ENCODE results near the gene ENO3.

The ENO3 gene

GRCh38 chr17:4994081-4994595 is 43.2 kb downstream of the ENO3 start:
- H3K36me3 ChIP-seq (ENCODE audit: control insufficient read depth, insufficient read depth, low read length), result no peaks in the 10 kb centered on the region
- no peaks in the 10 kb centered on the region for H3K27me3 ChIP-seq (ENCODE audit: control insufficient read depth, insufficient read depth, low read length)
- peaks cover 14% of the 10 kb centered on the region for H3K4me1 ChIP-seq (ENCODE audit: control insufficient read depth, insufficient read depth, low read length)
- H3K9me3 ChIP-seq (ENCODE audit: control insufficient read depth, low read length), result no peaks in the 10 kb centered on the region
- no peak overlapping the region for H3K9ac ChIP-seq (ENCODE audit: low read length)
- no peak overlapping the region for H3K4me3 ChIP-seq (ENCODE audit: low read length)

- H3K27me3 ChIP-seq (ENCODE audit: control insufficient read depth, insufficient read depth, low read length), result no peaks in the 10 kb centered on the region
Measured at GRCh38 chr17:4997302-4998026, 46.5 kb downstream of the ENO3 start, which contains the start of the genes INCA1 and KIF1C. Gene INCA1, minus strand, starts transcription at chr17:4997522. Its CDS starts 3,085 bp downstream, at chr17:4994437. Gene KIF1C, plus strand, starts transcription at chr17:4997950. Its CDS starts 2,297 bp downstream, at chr17:5000247.

GRCh38 chr17:4998027-4998731 is 47.3 kb downstream of the ENO3 start:
- H3K27me3 ChIP-seq (ENCODE audit: control insufficient read depth, insufficient read depth, low read length), result no peaks in the 10 kb centered on the region
- peaks cover 10% of the 10 kb centered on the region for H3K36me3 ChIP-seq (ENCODE audit: control insufficient read depth, insufficient read depth, low read length)
- peak overlapping the region; percentile 87 for H3K9ac ChIP-seq (ENCODE audit: low read length)
- no peaks in the 10 kb centered on the region for H3K9me3 ChIP-seq (ENCODE audit: control insufficient read depth, low read length)
- H3K4me1 ChIP-seq (ENCODE audit: control insufficient read depth, insufficient read depth, low read length), result peaks cover 27% of the 10 kb centered on the region
- peak overlapping the region; percentile 90 for H3K4me3 ChIP-seq (ENCODE audit: low read length)

More at GRCh38 chr17:4997302-4998026, 46.5 kb downstream of the ENO3 start, which contains the start of the genes INCA1 and KIF1C:
- peak within 1 kb of the TSS; percentile 87 for H3K9ac ChIP-seq (ENCODE audit: low read length)
- no peaks in the 10 kb centered on the region for H3K9me3 ChIP-seq (ENCODE audit: control insufficient read depth, low read length)
- H3K36me3 ChIP-seq (ENCODE audit: control insufficient read depth, insufficient read depth, low read length), result peaks cover 10% of the 10 kb centered on the region
- H3K4me3 ChIP-seq (ENCODE audit: low read length), result peak within 1 kb of the TSS; percentile 90
- H3K4me1 ChIP-seq (ENCODE audit: control insufficient read depth, insufficient read depth, low read length), result peaks cover 27% of the 10 kb centered on the region

GRCh38 chr17:4998732-4999429 is 48.0 kb downstream of the ENO3 start:
- Histone ChIP-seq H3K9me3 (ENCODE audit: control insufficient read depth, low read length) (no peaks in the 10 kb centered on the region), H3K9ac (ENCODE audit: low read length) (peak overlapping the region; percentile 87), H3K36me3 (ENCODE audit: control insufficient read depth, insufficient read depth, low read length) (peaks cover 10% of the 10 kb centered on the region), H3K27me3 (ENCODE audit: control insufficient read depth, insufficient read depth, low read length) (no peaks in the 10 kb centered on the region), H3K4me1 (ENCODE audit: control insufficient read depth, insufficient read depth, low read length) (peaks cover 27% of the 10 kb centered on the region), H3K4me3 (ENCODE audit: low read length) (peak overlapping the region; percentile 90)

GRCh38 chr17:4999430-5000093 is 48.6 kb downstream of the ENO3 start:
- Histone ChIP-seq H3K4me3 (ENCODE audit: low read length) (peak overlapping the region; percentile 90), H3K9me3 (ENCODE audit: control insufficient read depth, low read length) (no peaks in the 10 kb centered on the region), H3K36me3 (ENCODE audit: control insufficient read depth, insufficient read depth, low read length) (peaks cover 17% of the 10 kb centered on the region), H3K27me3 (ENCODE audit: control insufficient read depth, insufficient read depth, low read length) (no peaks in the 10 kb centered on the region), H3K9ac (ENCODE audit: low read length) (peak overlapping the region; percentile 87), H3K4me1 (ENCODE audit: control insufficient read depth, insufficient read depth, low read length) (peaks cover 27% of the 10 kb centered on the region)

GRCh38 chr17:5000237-5000639 is 49.3 kb downstream of the ENO3 start:
- Histone ChIP-seq H3K4me1 (ENCODE audit: control insufficient read depth, insufficient read depth, low read length) (peaks cover 27% of the 10 kb centered on the region), H3K27me3 (ENCODE audit: control insufficient read depth, insufficient read depth, low read length) (no peaks in the 10 kb centered on the region), H3K9ac (ENCODE audit: low read length) (no peak overlapping the region), H3K36me3 (ENCODE audit: control insufficient read depth, insufficient read depth, low read length) (peaks cover 23% of the 10 kb centered on the region), H3K4me3 (ENCODE audit: low read length) (no peak overlapping the region), H3K9me3 (ENCODE audit: control insufficient read depth, low read length) (no peaks in the 10 kb centered on the region)

- Histone ChIP-seq H3K27me3 (ENCODE audit: control insufficient read depth, insufficient read depth, low read length) (no peaks in the 10 kb centered on the region), H3K4me3 (ENCODE audit: low read length) (no peak overlapping the region), H3K9ac (ENCODE audit: low read length) (no peak overlapping the region), H3K4me1 (ENCODE audit: control insufficient read depth, insufficient read depth, low read length) (peaks cover 20% of the 10 kb centered on the region), H3K9me3 (ENCODE audit: control insufficient read depth, low read length) (no peaks in the 10 kb centered on the region), H3K36me3 (ENCODE audit: control insufficient read depth, insufficient read depth, low read length) (peaks cover 35% of the 10 kb centered on the region)
Measured at GRCh38 chr17:5002121-5002788, 51.3 kb downstream of the ENO3 start.

- Histone ChIP-seq H3K4me3 (ENCODE audit: low read length) (no peak overlapping the region), H3K4me1 (ENCODE audit: control insufficient read depth, insufficient read depth, low read length) (peaks cover 19% of the 10 kb centered on the region), H3K36me3 (ENCODE audit: control insufficient read depth, insufficient read depth, low read length) (peaks cover 40% of the 10 kb centered on the region), H3K27me3 (ENCODE audit: control insufficient read depth, insufficient read depth, low read length) (no peaks in the 10 kb centered on the region), H3K9ac (ENCODE audit: low read length) (no peak overlapping the region), H3K9me3 (ENCODE audit: control insufficient read depth, low read length) (no peaks in the 10 kb centered on the region)
Measured at GRCh38 chr17:5003214-5003867, 52.4 kb downstream of the ENO3 start.

Data from mucosa of stomach (tissue), 1 donor.